OCI-LY7 (cell line): Measurements from ENCODE around the gene MUSK.

Experiments used
- EZH2phosphoT487 ChIP-seq: fragments of 200-600 bp; sonication (generic); IDR thresholded peaks from 2 replicates; pipeline ENCODE4 v1.6.1; 2018; ENCODE audit warnings: low read depth, borderline replicate concordance, mild to moderate bottlenecking, mixed run types, antibody characterized with exemption, low read length, moderate library complexity, mixed read lengths
- TF ChIP-seq, protein P1 (sequence below): fragments of 200-600 bp; sonication (generic); conservative IDR thresholded peaks from 2 replicates; pipeline ENCODE4 v1.5.1; 2014; ENCODE audit warnings: mild to moderate bottlenecking, antibody characterized with exemption, low read length, moderate library complexity, mixed read lengths

DNA sequence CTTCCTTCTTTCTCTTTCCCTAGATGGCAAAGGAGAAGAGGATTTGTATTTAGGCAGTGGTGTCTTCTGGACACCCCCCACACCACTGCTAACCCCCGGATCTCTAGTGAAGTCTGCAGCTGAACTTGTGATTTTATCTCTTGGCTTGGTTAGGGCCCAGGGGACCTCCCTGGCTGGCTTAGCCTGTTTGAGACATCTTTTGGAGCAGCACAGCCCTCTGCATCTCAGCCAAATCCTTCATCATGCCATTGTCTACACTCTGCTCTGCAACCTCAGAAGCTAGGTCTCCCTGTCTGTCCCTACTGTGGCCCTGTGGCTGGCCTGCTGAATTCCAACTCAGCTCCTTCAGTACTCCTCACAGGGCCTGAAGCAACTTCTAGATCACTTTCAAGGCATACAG, 81.7 kb downstream of the MUSK start:
- TF ChIP-seq, protein P1, sequence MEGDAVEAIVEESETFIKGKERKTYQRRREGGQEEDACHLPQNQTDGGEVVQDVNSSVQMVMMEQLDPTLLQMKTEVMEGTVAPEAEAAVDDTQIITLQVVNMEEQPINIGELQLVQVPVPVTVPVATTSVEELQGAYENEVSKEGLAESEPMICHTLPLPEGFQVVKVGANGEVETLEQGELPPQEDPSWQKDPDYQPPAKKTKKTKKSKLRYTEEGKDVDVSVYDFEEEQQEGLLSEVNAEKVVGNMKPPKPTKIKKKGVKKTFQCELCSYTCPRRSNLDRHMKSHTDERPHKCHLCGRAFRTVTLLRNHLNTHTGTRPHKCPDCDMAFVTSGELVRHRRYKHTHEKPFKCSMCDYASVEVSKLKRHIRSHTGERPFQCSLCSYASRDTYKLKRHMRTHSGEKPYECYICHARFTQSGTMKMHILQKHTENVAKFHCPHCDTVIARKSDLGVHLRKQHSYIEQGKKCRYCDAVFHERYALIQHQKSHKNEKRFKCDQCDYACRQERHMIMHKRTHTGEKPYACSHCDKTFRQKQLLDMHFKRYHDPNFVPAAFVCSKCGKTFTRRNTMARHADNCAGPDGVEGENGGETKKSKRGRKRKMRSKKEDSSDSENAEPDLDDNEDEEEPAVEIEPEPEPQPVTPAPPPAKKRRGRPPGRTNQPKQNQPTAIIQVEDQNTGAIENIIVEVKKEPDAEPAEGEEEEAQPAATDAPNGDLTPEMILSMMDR: no peak
- TF ChIP-seq EZH2phosphoT487: no peak
